Skeletal muscle tissue (tissue), 4 donors: Measurements from ENCODE around the gene AUTS2. TPM values are rescaled to one million over a fixed set of nuclear protein-coding genes. Genes with fewer than 3 reads are reported as not detected.
A peak's percentile ranks its signal among the peaks of the same experiment; 100 is the strongest.

Source experiments
- H3K27ac ChIP-seq: one replicate; pipeline ENCODE4 v1.7.0; 2013; ENCODE audit warnings: mild to moderate bottlenecking, low read depth, low read length, inconsistent platforms
- H3K27me3 ChIP-seq, 3 donors: one replicate each; pipeline ENCODE4 v1.7.0; 2013; ENCODE audit warnings: low read length in 3 of 3; ENCODE audit not compliant: control insufficient read depth in 3 of 3, insufficient read depth in 3 of 3
- H3K36me3 ChIP-seq, 3 donors: one replicate each; pipeline ENCODE4 v1.7.0; 2013; ENCODE audit warnings: low read length in 3 of 3; ENCODE audit not compliant: control insufficient read depth in 3 of 3, insufficient read depth in 3 of 3
- H3K4me1 ChIP-seq, 3 donors: one replicate each; pipeline ENCODE4 v1.7.0; 2013; ENCODE audit warnings: low read length in 3 of 3, mild to moderate bottlenecking in 3 of 3; ENCODE audit not compliant: control insufficient read depth in 3 of 3, insufficient read depth in 3 of 3
- H3K4me3 ChIP-seq, 3 donors: one replicate each; pipeline ENCODE4 v1.7.0; 2013; ENCODE audit warnings: low read length in 3 of 3
- H3K9ac ChIP-seq, 3 donors: one replicate each; pipeline ENCODE4 v1.7.0; 2013; ENCODE audit warnings: low read length in 3 of 3, mild to moderate bottlenecking in 3 of 3, moderate library complexity in 2 of 3, low read depth in 1 of 3
- H3K9me3 ChIP-seq, 3 donors: one replicate each; pipeline ENCODE4 v1.7.0; 2013; ENCODE audit warnings: low read length in 3 of 3; ENCODE audit not compliant: control insufficient read depth in 3 of 3
- total RNA-seq: library from RNA; depleted of rRNA; stranded (reverse); fragments of >200 nt; gene quantifications from one replicate; pipeline ENCODE4 v1.2.3, GENCODE V29; 2014
- donor health status: Osteomylitis.

The AUTS2 gene
- total RNA-seq, 1 donor from 2014 or later, result 43.3 TPM

GRCh38 chr7:70678621-70679251 lies 1080.5 kb downstream of the AUTS2 start:
- Histone ChIP-seq H3K27ac (no peak overlapping the region), H3K4me1 (no peaks in the 10 kb centered on the region), H3K4me3 (no peak overlapping the region), H3K9ac (no peak overlapping the region), H3K27me3 (no peaks in the 10 kb centered on the region), H3K36me3 (no peaks in the 10 kb centered on the region), H3K9me3 (no peaks in the 10 kb centered on the region)

GRCh38 chr7:70679661-70680060 lies 1081.4 kb downstream of the AUTS2 start:
- H3K27me3 ChIP-seq, result no peaks in the 10 kb centered on the region
- no peaks in the 10 kb centered on the region for H3K9me3 ChIP-seq
- H3K9ac ChIP-seq, result no peak overlapping the region
- no peaks in the 10 kb centered on the region for H3K36me3 ChIP-seq
- no peak overlapping the region for H3K4me3 ChIP-seq
- no peak overlapping the region for H3K27ac ChIP-seq
- no peaks in the 10 kb centered on the region for H3K4me1 ChIP-seq

- Histone ChIP-seq H3K9ac (no peak overlapping the region), H3K4me3 (no peak overlapping the region), H3K27me3 (no peaks in the 10 kb centered on the region), H3K36me3 (no peaks in the 10 kb centered on the region), H3K27ac (no peak overlapping the region), H3K4me1 (no peaks in the 10 kb centered on the region), H3K9me3 (no peaks in the 10 kb centered on the region)
These were observed 1082.0 kb downstream of the AUTS2 start for GRCh38 chr7:70680306-70680705.

- Histone ChIP-seq H3K4me3 (no peak overlapping the region), H3K27ac (no peak overlapping the region), H3K9ac (no peak overlapping the region), H3K4me1 (no peaks in the 10 kb centered on the region), H3K27me3 (no peaks in the 10 kb centered on the region), H3K36me3 (no peaks in the 10 kb centered on the region), H3K9me3 (no peaks in the 10 kb centered on the region)
These were observed 1082.6 kb downstream of the AUTS2 start for GRCh38 chr7:70680743-70681468.

GRCh38 chr7:70681469-70682350 lies 1083.4 kb downstream of the AUTS2 start:
- no peaks in the 10 kb centered on the region for H3K36me3 ChIP-seq
- H3K4me1 ChIP-seq, result no peaks in the 10 kb centered on the region
- no peaks in the 10 kb centered on the region for H3K27me3 ChIP-seq
- no peaks in the 10 kb centered on the region for H3K9me3 ChIP-seq
- no peak overlapping the region for H3K9ac ChIP-seq
- H3K27ac ChIP-seq, result no peak overlapping the region
- no peak overlapping the region for H3K4me3 ChIP-seq

- Histone ChIP-seq H3K9ac (no peak overlapping the region), H3K36me3 (no peaks in the 10 kb centered on the region), H3K4me1 (no peaks in the 10 kb centered on the region), H3K27me3 (no peaks in the 10 kb centered on the region), H3K4me3 (no peak overlapping the region), H3K27ac (no peak overlapping the region), H3K9me3 (no peaks in the 10 kb centered on the region)
These were observed 1085.9 kb downstream of the AUTS2 start for GRCh38 chr7:70684173-70684572.

- H3K4me1 ChIP-seq, result peaks cover 18 to 22% (median 19%) of the 10 kb centered on the region in 3 donors
These were observed 1095.0 kb downstream of the AUTS2 start for GRCh38 chr7:70693321-70693685.

GRCh38 chr7:70693686-70694433 lies 1095.6 kb downstream of the AUTS2 start:
- H3K27me3 ChIP-seq, result no peaks in the 10 kb centered on the region
- H3K9me3 ChIP-seq, result no peaks in the 10 kb centered on the region
- no peaks in the 10 kb centered on the region for H3K36me3 ChIP-seq
- H3K27ac ChIP-seq, result peak overlapping the region; percentile 90
- H3K4me3 ChIP-seq, result peak overlapping the region; percentile 46 to 84 (median 67)
- peaks cover 20 to 24% (median 24%) of the 10 kb centered on the region in 3 donors for H3K4me1 ChIP-seq
- peak overlapping the region; percentile 71 to 93 (median 71) for H3K9ac ChIP-seq

More at GRCh38 chr7:70693321-70693685, 1095.0 kb downstream of the AUTS2 start:
- H3K36me3 ChIP-seq, result no peaks in the 10 kb centered on the region
- H3K27ac ChIP-seq, result peak overlapping the region; percentile 40
- peak overlapping the region; percentile 46 to 84 (median 67) for H3K4me3 ChIP-seq
- H3K9me3 ChIP-seq, result no peaks in the 10 kb centered on the region
- no peaks in the 10 kb centered on the region for H3K27me3 ChIP-seq
- H3K9ac ChIP-seq, result peak overlapping the region; percentile 24 to 77 (median 71)

- H3K9ac ChIP-seq, result peak overlapping the region; percentile 90 to 94 (median 93)
- H3K9me3 ChIP-seq, result no peaks in the 10 kb centered on the region
- peaks cover 21 to 29% (median 26%) of the 10 kb centered on the region in 3 donors for H3K4me1 ChIP-seq
- H3K27ac ChIP-seq, result peak overlapping the region; percentile 90
- H3K36me3 ChIP-seq, result no peaks in the 10 kb centered on the region
- peak overlapping the region; percentile 82 to 89 (median 84) for H3K4me3 ChIP-seq
- H3K27me3 ChIP-seq, result no peaks in the 10 kb centered on the region
These were observed 1096.2 kb downstream of the AUTS2 start for GRCh38 chr7:70694434-70694970.
